OCI-LY1 (cell line): ENCODE data around the gene ARMH2.

ENCODE experiments used
- H2AFZ ChIP-seq: fragments of 200-600 bp; sonication (generic), shearing (Covaris generic); 2 replicates; pipeline ENCODE4 v1.6.0; 2014; ENCODE audit warnings: antibody characterized with exemption, mild to moderate bottlenecking, low read length
- H3F3A ChIP-seq: fragments of 200-600 bp; sonication (generic), shearing (Covaris generic); 2 replicates; pipeline ENCODE4 v1.6.0; 2014; ENCODE audit warnings: mild to moderate bottlenecking, antibody characterized with exemption, low read length, moderate library complexity; ENCODE audit not compliant: insufficient read depth
- H3K27ac ChIP-seq: fragments of 200-600 bp; sonication (generic); 2 replicates; pipeline ENCODE4 v1.5.1; 2014; ENCODE audit warnings: low read length, mixed run types, mild to moderate bottlenecking, low read depth; ENCODE audit not compliant: poor library complexity, severe bottlenecking
- H3K27me3 ChIP-seq: fragments of 200-600 bp; sonication (generic); 2 replicates; pipeline ENCODE4 v1.6.0; 2014; ENCODE audit warnings: antibody characterized with exemption, mild to moderate bottlenecking, low read length, moderate library complexity; ENCODE audit not compliant: insufficient read depth
- H3K36me3 ChIP-seq: fragments of 200-600 bp; sonication (generic); 2 replicates; pipeline ENCODE4 v1.6.1; 2014; ENCODE audit warnings: mild to moderate bottlenecking, antibody characterized with exemption, low read length, moderate library complexity, mixed read lengths; ENCODE audit not compliant: insufficient read depth
- H3K4me1 ChIP-seq: fragments of 200-600 bp; sonication (generic); 2 replicates; pipeline ENCODE4 v1.5.1; 2014; ENCODE audit warnings: mild to moderate bottlenecking, low read length, moderate library complexity; ENCODE audit not compliant: insufficient read depth, severe bottlenecking
- H3K4me2 ChIP-seq: fragments of 200-600 bp; sonication (generic), shearing (Covaris generic); 2 replicates; pipeline ENCODE4 v1.6.1; 2014; ENCODE audit warnings: low read length
- H3K4me3 ChIP-seq: fragments of 200-600 bp; sonication (generic); 2 replicates; pipeline ENCODE4 v1.5.1; 2014; ENCODE audit warnings: low read length, low read depth, mild to moderate bottlenecking, mixed read lengths; ENCODE audit not compliant: poor library complexity, severe bottlenecking
- H3K79me2 ChIP-seq: fragments of 200-600 bp; shearing (Covaris generic); 2 replicates; pipeline ENCODE4 v1.6.1; 2016; ENCODE audit warnings: mixed run types, low read length, mixed read lengths; ENCODE audit not compliant: insufficient read depth
- H3K9ac ChIP-seq: fragments of 200-600 bp; sonication (generic), shearing (Covaris generic); 2 replicates; pipeline ENCODE4 v1.6.1; 2014; ENCODE audit warnings: mild to moderate bottlenecking, low read length, mixed read lengths
- H3K9me2 ChIP-seq: fragments of 200-600 bp; sonication (generic), shearing (Covaris generic); 2 replicates; pipeline ENCODE4 v1.6.1; 2014; ENCODE audit warnings: low read depth, mild to moderate bottlenecking, low read length, mixed read lengths
- H3K9me3 ChIP-seq: fragments of 200-600 bp; shearing (Covaris generic); 2 replicates; pipeline ENCODE4 v1.6.1; 2014; ENCODE audit warnings: low read length, mixed read lengths
- H4K20me1 ChIP-seq: fragments of 200-600 bp; sonication (generic), shearing (Covaris generic); 2 replicates; pipeline ENCODE4 v1.6.0; 2016; ENCODE audit warnings: mild to moderate bottlenecking, low read length; ENCODE audit not compliant: insufficient read depth
- CTCF ChIP-seq: fragments of 200-600 bp; sonication (generic), shearing (Covaris generic); IDR thresholded peaks from 2 replicates; pipeline ENCODE4 v1.5.1; 2017; ENCODE audit warnings: mild to moderate bottlenecking, antibody characterized with exemption, low read length, moderate library complexity, mixed read lengths
- EZH2 ChIP-seq: fragments of 200-600 bp; sonication (generic), shearing (Covaris generic); IDR thresholded peaks from 2 replicates; pipeline ENCODE4 v1.8.0; 2017; ENCODE audit warnings: borderline replicate concordance, mixed run types, mild to moderate bottlenecking, antibody characterized with exemption, low read length, moderate library complexity, mixed read lengths

The ARMH2 gene

DNA sequence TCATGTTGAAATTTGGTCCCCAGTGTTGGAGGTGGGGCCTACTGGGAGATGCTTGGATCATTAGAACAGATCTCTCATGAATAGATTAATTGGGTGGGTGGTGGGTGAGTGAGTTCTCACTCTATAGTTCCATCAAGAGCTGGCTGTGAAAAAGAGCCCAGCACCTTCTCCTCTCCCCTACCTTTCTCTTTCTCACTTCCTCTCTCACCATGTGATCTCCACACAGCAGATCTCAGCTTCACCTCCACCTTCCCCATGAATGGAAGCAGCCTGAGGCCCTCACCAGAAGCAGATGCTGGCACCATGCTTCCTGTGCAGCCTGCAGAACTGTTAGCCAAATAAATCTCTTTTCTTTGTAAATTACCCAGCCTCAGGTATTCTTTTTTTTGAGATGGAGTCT, 36.9 kb downstream of the ARMH2 start:
- Histone ChIP-seq H2AFZ (no peak overlapping the region), H3K79me2 (no peaks in the 10 kb centered on the region), H3K27ac (no peak overlapping the region), H3K4me3 (no peak overlapping the region), H3K27me3 (no peaks in the 10 kb centered on the region), H4K20me1 (no peaks in the 10 kb centered on the region), H3K36me3 (no peaks in the 10 kb centered on the region), H3K9me3 (no peaks in the 10 kb centered on the region), H3K9me2 (no peaks in the 10 kb centered on the region), H3K4me2 (no peak overlapping the region), H3K4me1 (peaks cover 11% of the 10 kb centered on the region), H3F3A (no peaks in the 10 kb centered on the region), H3K9ac (no peak overlapping the region)
- TF ChIP-seq EZH2, result no peak
- TF ChIP-seq CTCF, result no peak

DNA sequence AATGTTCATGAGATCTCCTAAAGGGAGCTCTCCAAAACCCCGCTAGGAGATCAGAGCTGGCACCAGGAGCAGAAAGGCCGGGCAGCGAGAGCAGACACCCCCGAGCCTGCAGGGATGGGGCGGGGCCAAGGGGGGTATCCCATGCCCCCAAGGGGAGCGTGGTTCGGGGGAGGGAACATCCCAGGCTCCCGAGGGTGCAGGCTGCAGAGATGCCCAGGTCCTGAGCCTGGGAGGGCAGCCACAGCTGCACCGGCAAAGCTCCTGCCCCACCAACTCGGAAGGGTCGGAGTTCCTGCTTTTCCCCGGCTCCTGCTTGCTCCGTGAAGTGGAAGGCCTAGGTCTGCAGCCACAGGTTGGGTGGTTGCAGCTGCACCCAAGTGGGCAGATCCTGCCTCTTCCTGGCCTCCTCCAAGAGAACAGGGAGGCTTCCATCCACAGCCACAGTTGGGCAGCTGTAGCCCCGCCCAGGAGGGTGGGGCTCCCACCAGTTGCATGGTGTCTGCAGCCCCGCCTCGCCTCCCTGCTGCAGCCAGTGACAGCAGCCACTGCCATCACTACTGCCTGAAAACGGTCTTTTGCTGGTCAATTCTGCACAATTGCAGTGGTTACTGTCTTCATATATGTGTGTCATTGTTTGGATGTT, 37.4 kb downstream of the ARMH2 start:
- Histone ChIP-seq H3K27ac (no peak overlapping the region), H3K9me3 (no peaks in the 10 kb centered on the region), H3K9me2 (no peaks in the 10 kb centered on the region), H3K9ac (no peak overlapping the region), H3F3A (no peaks in the 10 kb centered on the region), H4K20me1 (no peaks in the 10 kb centered on the region), H2AFZ (no peak overlapping the region), H3K4me3 (no peak overlapping the region), H3K36me3 (no peaks in the 10 kb centered on the region), H3K4me2 (no peak overlapping the region), H3K27me3 (no peaks in the 10 kb centered on the region), H3K79me2 (no peaks in the 10 kb centered on the region), H3K4me1 (peaks cover 9% of the 10 kb centered on the region)
- no peak for TF ChIP-seq EZH2
- TF ChIP-seq CTCF, result no peak

DNA sequence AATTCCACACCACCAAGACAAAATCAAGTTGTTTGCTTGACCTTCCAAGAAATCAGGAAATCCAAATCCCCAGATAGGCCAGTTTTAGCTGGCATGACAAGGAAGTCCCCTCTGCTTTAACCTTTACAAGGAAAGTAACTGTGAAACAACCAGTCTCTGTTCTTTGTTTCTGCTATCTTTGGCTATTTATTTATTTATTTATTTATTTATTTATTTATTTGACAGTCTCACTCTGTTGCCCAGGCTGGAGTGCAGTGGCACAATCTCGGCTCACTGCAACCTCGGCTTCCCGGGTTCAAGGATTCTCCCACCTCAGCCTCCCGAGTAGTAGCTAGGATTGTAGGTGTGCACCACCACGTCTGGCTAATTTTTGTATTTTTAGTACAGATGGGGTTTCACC, 38.5 kb downstream of the ARMH2 start:
- Histone ChIP-seq H3K4me1 (peaks cover 9% of the 10 kb centered on the region), H3K9me2 (no peaks in the 10 kb centered on the region), H3K9ac (no peak overlapping the region), H3K4me2 (no peak overlapping the region), H3F3A (no peaks in the 10 kb centered on the region), H3K4me3 (no peak overlapping the region), H3K79me2 (no peaks in the 10 kb centered on the region), H4K20me1 (no peaks in the 10 kb centered on the region), H3K27ac (no peak overlapping the region), H3K36me3 (no peaks in the 10 kb centered on the region), H3K9me3 (no peaks in the 10 kb centered on the region), H2AFZ (no peak overlapping the region), H3K27me3 (no peaks in the 10 kb centered on the region)
- TF ChIP-seq CTCF (no peak), EZH2 (no peak)
